ENCODE measurements around the gene HMGN3. TPM values are rescaled to one million over a fixed set of nuclear protein-coding genes. Genes with fewer than 3 reads are reported as not detected.

Gene HMGN3
- total and polyA plus RNA-seq, 2 of the 4 experiments (the other 2 are of a cell fraction), result 6.8 to 35.5 TPM

- intact Hi-C loops (cut with micrococcal nuclease), result no loop called here
- Histone ChIP-seq H3K36me3 (ENCODE audit: control insufficient read depth, insufficient read depth, low read length) (no peaks in the 10 kb centered on the region), H3K23ac (ENCODE audit: low read depth, low read length) (no peak overlapping the region), H2BK20ac (ENCODE audit: low read depth, low read length) (no peak overlapping the region), H2BK5ac (ENCODE audit: low read depth, low read length, poor library complexity, severe bottlenecking) (no peak overlapping the region), H3K14ac (replicated peaks; ENCODE audit: low read depth, low read length) (no peak overlapping the region), H3K4ac (ENCODE audit: low read depth, low read length) (no peak overlapping the region), H3K79me1 (ENCODE audit: low read depth in 1 of 2, low read length in 2 of 2) (no peaks in the 10 kb centered on the region), H3K56ac (ENCODE audit: extremely low read depth, insufficient read depth, low read length) (no peak overlapping the region), H2AK9ac (replicated peaks; ENCODE audit: low read depth, low read length, poor library complexity) (no peak overlapping the region), H3K9ac (ENCODE audit: low read depth, low read length) (no peak overlapping the region), H3K9me3 (ENCODE audit: control insufficient read depth, insufficient read depth, low read length) (no peaks in the 10 kb centered on the region), H2BK120ac (ENCODE audit: low read depth, low read length) (no peak overlapping the region), H4K5ac (ENCODE audit: low read depth, low read length) (no peak overlapping the region), H3K18ac (ENCODE audit: low read depth, low read length) (no peak overlapping the region), H4K8ac (ENCODE audit: low read depth in 2 of 2, low read length in 2 of 2) (no peak overlapping the region), H3K27me3 (ENCODE audit: control insufficient read depth, insufficient read depth, low read length) (no peaks in the 10 kb centered on the region), H3K9me1 (ENCODE audit: insufficient read depth, low read length) (no peaks in the 10 kb centered on the region), H3K4me2 (ENCODE audit: low read depth, low read length) (no peak overlapping the region), H4K91ac (ENCODE audit: insufficient read depth, low read depth, low read length) (no peak overlapping the region), H4K20me1 (ENCODE audit: insufficient read depth, low read length) (no peaks in the 10 kb centered on the region), H2AK5ac (ENCODE audit: low read depth, low read length) (no peak overlapping the region), H3K4me3 (ENCODE audit: insufficient read depth, low read depth, low read length) (no peak overlapping the region), H2AFZ (replicated peaks; ENCODE audit: low read length, poor library complexity) (no peak overlapping the region), H2BK15ac (ENCODE audit: low read depth, low read length) (no peak overlapping the region), H3K4me1 (ENCODE audit: control insufficient read depth, insufficient read depth, low read length) (no peaks in the 10 kb centered on the region), H3K27ac (ENCODE audit: insufficient read depth, low read length) (no peak overlapping the region)
- ATAC-seq (ENCODE audit: low read depth), result no peak
- dilution Hi-C loops (cut with HindIII; ENCODE audit: low sequenced_read_pairs, unreplicated experiment), result no loop called here
- TF ChIP-seq MAFK (IDR thresholded peaks at IDR 0.05; ENCODE audit: low read depth, low read length), result no peak
- no peak for TF ChIP-seq RFX5 (IDR thresholded peaks at IDR 0.05; ENCODE audit: low read depth, low read length)
- TF ChIP-seq RAD21 (IDR thresholded peaks at IDR 0.05; ENCODE audit: low read length), result no peak
- no peak for TF ChIP-seq CTCF (conservative IDR thresholded peaks at IDR 0.05; ENCODE audit: low read depth, low read length)
- TF ChIP-seq BHLHE40 (IDR thresholded peaks at IDR 0.05; ENCODE audit: low read depth, low read length), result no peak
- no peak for TF ChIP-seq SMC3 (IDR thresholded peaks at IDR 0.05; ENCODE audit: low read depth, low read length)
- TF ChIP-seq MAZ (IDR thresholded peaks at IDR 0.05; ENCODE audit: borderline replicate concordance, low read depth, low read length), result no peak
- ChIA-PET POLR2A (ENCODE audit: unreplicated experiment) (no interaction called here), CTCF (no interaction called here)
- in situ Hi-C loops (cut with MboI; ENCODE audit: low sequenced_read_pairs), result no loop called here
- BruUV-seq (replicated peaks), result no TSS peak
- DNase-seq, result no peak
Measured at GRCh38 chr6:79196912-79197311, 37.6 kb downstream of the HMGN3 start.
